HUES48 (cell line): ENCODE data around the gene GNAS.

Experiments used
- H3K27ac ChIP-seq: one replicate; pipeline ENCODE4 v1.7.0; 2013; ENCODE audit warnings: low read depth, low read length, inconsistent platforms
- H3K27me3 ChIP-seq: 2 replicates; pipeline ENCODE4 v1.6.1; 2013; ENCODE audit warnings: mild to moderate bottlenecking, low read length; ENCODE audit not compliant: control insufficient read depth, insufficient read depth
- H3K36me3 ChIP-seq: 2 replicates; pipeline ENCODE4 v1.6.1; 2013; ENCODE audit warnings: low read length; ENCODE audit not compliant: control insufficient read depth, insufficient read depth
- H3K4me1 ChIP-seq: 2 replicates; pipeline ENCODE4 v1.6.1; 2013; ENCODE audit warnings: mild to moderate bottlenecking, low read length; ENCODE audit not compliant: control insufficient read depth, insufficient read depth
- H3K4me3 ChIP-seq: 2 replicates; pipeline ENCODE4 v1.5.1; 2013; ENCODE audit warnings: mild to moderate bottlenecking, low read depth, low read length
- H3K9ac ChIP-seq: 2 replicates; pipeline ENCODE4 v1.6.1; 2013; ENCODE audit warnings: mild to moderate bottlenecking, low read depth, low read length, moderate library complexity
- H3K9me3 ChIP-seq: 2 replicates; pipeline ENCODE4 v1.6.1; 2013; ENCODE audit warnings: low read length; ENCODE audit not compliant: control insufficient read depth, insufficient read depth

The GNAS gene

GRCh38 chr20:58854638-58855471, 2.3 kb downstream of the GNAS start:
- Histone ChIP-seq H3K27me3 (peaks cover 67% of the 10 kb centered on the region), H3K36me3 (no peaks in the 10 kb centered on the region), H3K27ac (no peak overlapping the region), H3K9ac (no peak overlapping the region), H3K9me3 (no peaks in the 10 kb centered on the region), H3K4me1 (peaks cover 25% of the 10 kb centered on the region), H3K4me3 (peak overlapping the region; percentile 53)

- Histone ChIP-seq H3K9ac (no peak overlapping the region), H3K9me3 (no peaks in the 10 kb centered on the region), H3K27me3 (peaks cover 67% of the 10 kb centered on the region), H3K4me3 (peak overlapping the region; percentile 53), H3K4me1 (peaks cover 25% of the 10 kb centered on the region), H3K36me3 (no peaks in the 10 kb centered on the region), H3K27ac (no peak overlapping the region)
These were observed 3.2 kb downstream of the GNAS start for GRCh38 chr20:58855506-58856389.

- Histone ChIP-seq H3K9ac (no peak overlapping the region), H3K27ac (no peak overlapping the region), H3K36me3 (peaks cover 7% of the 10 kb centered on the region; the same call in 1 of the 2 replicates), H3K27me3 (no peaks in the 10 kb centered on the region), H3K9me3 (no peaks in the 10 kb centered on the region), H3K4me3 (no peak overlapping the region), H3K4me1 (no peaks in the 10 kb centered on the region)
These were observed 10.7 kb downstream of the GNAS start for GRCh38 chr20:58863044-58863790.

- Histone ChIP-seq H3K4me3 (no peak overlapping the region), H3K4me1 (no peaks in the 10 kb centered on the region), H3K27ac (no peak overlapping the region), H3K9ac (no peak overlapping the region), H3K36me3 (peaks cover 7% of the 10 kb centered on the region; the same call in 1 of the 2 replicates), H3K27me3 (no peaks in the 10 kb centered on the region), H3K9me3 (no peaks in the 10 kb centered on the region)
These were observed 11.8 kb downstream of the GNAS start for GRCh38 chr20:58864346-58864745.

- Histone ChIP-seq H3K27ac (no peak overlapping the region), H3K4me3 (no peak overlapping the region), H3K27me3 (no peaks in the 10 kb centered on the region), H3K9ac (no peak overlapping the region), H3K9me3 (no peaks in the 10 kb centered on the region), H3K36me3 (peaks cover 7% of the 10 kb centered on the region; the same call in 1 of the 2 replicates), H3K4me1 (no peaks in the 10 kb centered on the region)
These were observed 13.3 kb downstream of the GNAS start for GRCh38 chr20:58865843-58866242.

GRCh38 chr20:58867211-58867610, 14.7 kb downstream of the GNAS start:
- H3K27me3 ChIP-seq: no peaks in the 10 kb centered on the region

GRCh38 chr20:58868795-58869194, 16.3 kb downstream of the GNAS start:
- Histone ChIP-seq H3K4me3 (no peak overlapping the region), H3K27ac (no peak overlapping the region), H3K36me3 (peaks cover 13% of the 10 kb centered on the region; the same call in 1 of the 2 replicates), H3K27me3 (no peaks in the 10 kb centered on the region), H3K4me1 (no peaks in the 10 kb centered on the region), H3K9ac (no peak overlapping the region), H3K9me3 (no peaks in the 10 kb centered on the region)

More at GRCh38 chr20:58867211-58867610, 14.7 kb downstream of the GNAS start:
- peaks cover 7% of the 10 kb centered on the region; the same call in 1 of the 2 replicates for H3K36me3 ChIP-seq
- H3K27ac ChIP-seq: no peak overlapping the region
- H3K9me3 ChIP-seq: no peaks in the 10 kb centered on the region
- H3K9ac ChIP-seq: no peak overlapping the region
- H3K4me1 ChIP-seq: no peaks in the 10 kb centered on the region
- H3K4me3 ChIP-seq: no peak overlapping the region

GRCh38 chr20:58869662-58870227, 17.2 kb downstream of the GNAS start:
- Histone ChIP-seq H3K9me3 (no peaks in the 10 kb centered on the region), H3K27me3 (no peaks in the 10 kb centered on the region), H3K9ac (no peak overlapping the region), H3K27ac (no peak overlapping the region), H3K36me3 (peaks cover 14% of the 10 kb centered on the region; the same call in 1 of the 2 replicates), H3K4me1 (no peaks in the 10 kb centered on the region), H3K4me3 (no peak overlapping the region)

GRCh38 chr20:58870293-58871014, 17.9 kb downstream of the GNAS start:
- H3K27me3 ChIP-seq: no peaks in the 10 kb centered on the region
- H3K4me3 ChIP-seq: no peak overlapping the region
- H3K9ac ChIP-seq: no peak overlapping the region
- no peaks in the 10 kb centered on the region for H3K9me3 ChIP-seq
- H3K4me1 ChIP-seq: peaks cover 7% of the 10 kb centered on the region
- H3K36me3 ChIP-seq: peaks cover 14% of the 10 kb centered on the region; the same call in 1 of the 2 replicates
- H3K27ac ChIP-seq: no peak overlapping the region
